Endothelial cell (in vitro differentiated cells): ENCODE data around the gene CHRM4. TPM values are rescaled to one million over a fixed set of nuclear protein-coding genes. Genes with fewer than 3 reads are reported as not detected.
A peak's percentile ranks its signal among the peaks of the same experiment; 100 is the strongest.

ENCODE experiments used
- DNase-seq: peaks from one replicate; pipeline ENCODE4 v3.0.0; 2021; ENCODE audit warnings: low spot score
- H3K27ac Mint-ChIP-seq: one replicate; pipeline ENCODE4 v1.8.0; 2021; ENCODE audit warnings: mixed read lengths, inconsistent platforms; ENCODE audit not compliant: unreplicated experiment
- H3K27me3 Mint-ChIP-seq: one replicate; pipeline ENCODE4 v1.8.0; 2021; ENCODE audit warnings: mild to moderate bottlenecking, moderate library complexity, mixed read lengths, inconsistent platforms; ENCODE audit not compliant: unreplicated experiment
- H3K36me3 Mint-ChIP-seq: one replicate; pipeline ENCODE4 v1.8.0; 2021; ENCODE audit warnings: mild to moderate bottlenecking, low read depth, mixed read lengths, inconsistent platforms; ENCODE audit not compliant: unreplicated experiment
- H3K4me1 Mint-ChIP-seq: one replicate; pipeline ENCODE4 v1.8.0; 2021; ENCODE audit warnings: mild to moderate bottlenecking, mixed read lengths, inconsistent platforms; ENCODE audit not compliant: unreplicated experiment
- H3K4me3 Mint-ChIP-seq: one replicate; pipeline ENCODE4 v1.8.0; 2021; ENCODE audit warnings: mild to moderate bottlenecking, mixed read lengths, inconsistent platforms; ENCODE audit not compliant: unreplicated experiment
- H3K9me3 Mint-ChIP-seq: one replicate; pipeline ENCODE4 v1.8.0; 2021; ENCODE audit warnings: mixed read lengths, inconsistent platforms; ENCODE audit not compliant: unreplicated experiment
- long read RNA-seq: library from polyadenylated mRNA; unstranded; transcript quantifications from one replicate; pipeline ENCODE4 v2.0.0, GENCODE V29; 2020; ENCODE audit not compliant: unreplicated experiment
- total RNA-seq: library from RNA; stranded (reverse); fragmentation: NEBNext Ultra II Directional; extraction: Animal tissue kit (Norgen Biotek cat#: 25700); gene quantifications from one replicate; pipeline ENCODE4 v1.2.1, GENCODE V29; 2021; ENCODE audit not compliant: unreplicated experiment
- TF ChIP-seq, protein P1 (sequence below): fragments of 200-600 bp; sonication (generic); IDR thresholded peaks from one replicate; pipeline ENCODE4 v1.5.0; 2021; ENCODE audit warnings: antibody characterized with exemption; ENCODE audit not compliant: unreplicated experiment

The CHRM4 gene
- not detected for total RNA-seq
- long read RNA-seq: 0 reads

DNA sequence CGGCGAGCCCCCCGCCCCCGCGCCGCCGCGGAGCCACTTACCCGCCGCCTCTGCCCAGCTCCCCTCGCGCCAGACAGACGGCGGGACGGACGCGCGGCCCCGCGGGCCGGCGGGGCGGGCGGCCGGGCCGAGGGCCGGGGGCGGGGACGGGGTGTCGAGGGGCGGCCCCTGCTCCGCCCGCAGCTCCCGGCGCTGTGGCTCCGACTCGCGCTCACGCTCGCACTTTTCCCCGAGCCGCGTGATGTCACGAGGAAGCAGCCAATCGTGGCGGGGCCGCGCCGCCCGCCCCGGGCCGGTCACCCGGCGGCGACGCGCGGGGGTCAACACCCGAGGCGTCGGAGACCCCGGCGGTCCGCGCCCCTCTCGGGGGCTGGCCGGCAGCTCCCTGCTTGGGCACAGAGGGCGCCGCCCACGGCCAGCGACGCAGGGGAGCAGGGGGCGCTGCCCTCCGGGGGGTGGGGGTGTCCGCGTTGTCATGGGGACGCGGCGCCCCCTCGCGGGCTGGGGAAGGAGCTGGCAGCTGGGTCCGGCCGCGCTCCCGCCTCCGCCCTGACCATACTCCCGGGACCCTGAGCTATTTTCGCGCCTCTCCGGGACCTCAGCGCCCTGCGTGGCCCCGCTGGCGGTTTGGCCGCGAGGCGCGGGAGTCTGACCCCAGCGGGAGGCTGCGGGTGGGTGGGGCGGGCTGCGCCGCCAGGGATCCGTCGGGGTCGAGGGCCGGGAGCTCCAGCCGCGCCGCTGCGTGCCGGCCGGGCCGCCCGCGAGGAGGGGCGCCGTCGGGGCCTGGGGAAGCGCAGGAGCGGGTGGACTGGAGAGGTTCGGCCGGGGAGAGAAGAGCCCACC, at the start of gene CHRM4:
Gene CHRM4 (minus strand): TSS at position 199 of the 843 bp plus-strand sequence. CDS start 5,219 bp downstream, outside the sequence.
- TF ChIP-seq, protein P1, sequence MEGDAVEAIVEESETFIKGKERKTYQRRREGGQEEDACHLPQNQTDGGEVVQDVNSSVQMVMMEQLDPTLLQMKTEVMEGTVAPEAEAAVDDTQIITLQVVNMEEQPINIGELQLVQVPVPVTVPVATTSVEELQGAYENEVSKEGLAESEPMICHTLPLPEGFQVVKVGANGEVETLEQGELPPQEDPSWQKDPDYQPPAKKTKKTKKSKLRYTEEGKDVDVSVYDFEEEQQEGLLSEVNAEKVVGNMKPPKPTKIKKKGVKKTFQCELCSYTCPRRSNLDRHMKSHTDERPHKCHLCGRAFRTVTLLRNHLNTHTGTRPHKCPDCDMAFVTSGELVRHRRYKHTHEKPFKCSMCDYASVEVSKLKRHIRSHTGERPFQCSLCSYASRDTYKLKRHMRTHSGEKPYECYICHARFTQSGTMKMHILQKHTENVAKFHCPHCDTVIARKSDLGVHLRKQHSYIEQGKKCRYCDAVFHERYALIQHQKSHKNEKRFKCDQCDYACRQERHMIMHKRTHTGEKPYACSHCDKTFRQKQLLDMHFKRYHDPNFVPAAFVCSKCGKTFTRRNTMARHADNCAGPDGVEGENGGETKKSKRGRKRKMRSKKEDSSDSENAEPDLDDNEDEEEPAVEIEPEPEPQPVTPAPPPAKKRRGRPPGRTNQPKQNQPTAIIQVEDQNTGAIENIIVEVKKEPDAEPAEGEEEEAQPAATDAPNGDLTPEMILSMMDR: peak; percentile 63
- Mint-ChIP-seq H3K36me3 (peaks cover 19% of the 10 kb centered on the region), H3K4me1 (peaks cover 7% of the 10 kb centered on the region), H3K27me3 (peaks cover 27% of the 10 kb centered on the region), H3K27ac (no peak within 1 kb of the TSS), H3K4me3 (peak within 1 kb of the TSS; percentile 83), H3K9me3 (no peaks in the 10 kb centered on the region)
- DNase-seq: peak; percentile 64

DNA sequence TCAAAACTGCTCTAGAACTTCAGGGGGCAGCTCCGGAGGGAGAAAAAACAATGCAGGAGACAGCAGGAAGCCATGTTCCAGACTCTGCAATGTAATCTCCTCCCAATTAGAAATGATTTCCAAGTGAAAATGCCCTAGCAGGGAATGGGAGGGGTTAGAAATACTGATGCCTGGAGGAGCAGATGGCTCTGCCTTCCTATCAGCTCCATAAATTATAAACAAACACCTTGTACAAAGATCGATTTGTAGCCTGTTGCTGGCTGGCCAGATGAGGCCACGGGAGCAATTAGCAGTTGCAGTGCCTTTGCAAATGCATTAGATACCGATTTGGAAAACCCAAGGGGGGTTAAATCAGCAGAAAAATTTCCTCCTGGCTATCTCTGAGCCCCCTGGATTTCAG, 46.6 kb upstream of the CHRM4 start:
- TF ChIP-seq, protein P1: no peak
- peaks cover 3% of the 10 kb centered on the region for H3K36me3 Mint-ChIP-seq
- no peaks in the 10 kb centered on the region for H3K9me3 Mint-ChIP-seq
- DNase-seq: no peak
- H3K4me1 Mint-ChIP-seq: peaks cover 25% of the 10 kb centered on the region
- H3K4me3 Mint-ChIP-seq: no peak overlapping the region
- H3K27me3 Mint-ChIP-seq: no peaks in the 10 kb centered on the region
- no peak overlapping the region for H3K27ac Mint-ChIP-seq

DNA sequence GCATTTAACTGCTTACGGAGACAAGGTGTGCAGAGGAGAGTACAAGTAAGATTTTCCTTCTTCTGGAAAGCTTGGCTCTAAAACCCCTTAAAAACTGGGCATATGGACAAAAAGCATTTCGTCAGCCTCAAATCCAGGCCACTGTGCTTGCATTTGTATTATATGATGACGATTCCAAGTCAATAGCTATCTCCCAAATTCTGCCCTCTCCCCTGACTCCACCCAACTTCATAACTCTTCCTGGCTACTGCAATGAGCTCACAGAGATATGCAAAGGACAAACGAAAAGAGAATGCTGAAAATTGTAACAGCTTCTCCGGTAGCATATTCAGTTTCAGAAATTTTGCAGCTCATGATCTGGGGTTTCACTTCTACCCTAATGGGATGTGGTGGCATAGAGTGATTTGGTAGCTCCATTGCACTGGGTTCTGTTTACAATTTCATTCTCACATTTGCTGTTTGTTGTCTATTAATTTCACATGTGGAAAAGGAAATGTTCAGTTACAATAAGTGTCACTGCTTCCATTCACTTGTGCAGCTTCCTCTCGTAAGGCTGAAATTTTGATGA, 45.6 kb upstream of the CHRM4 start:
- Mint-ChIP-seq H3K9me3 (no peaks in the 10 kb centered on the region), H3K36me3 (peaks cover 3% of the 10 kb centered on the region), H3K27ac (no peak overlapping the region), H3K4me3 (no peak overlapping the region), H3K27me3 (no peaks in the 10 kb centered on the region), H3K4me1 (peaks cover 25% of the 10 kb centered on the region)
- DNase-seq: no peak
- TF ChIP-seq, protein P1: no peak

DNA sequence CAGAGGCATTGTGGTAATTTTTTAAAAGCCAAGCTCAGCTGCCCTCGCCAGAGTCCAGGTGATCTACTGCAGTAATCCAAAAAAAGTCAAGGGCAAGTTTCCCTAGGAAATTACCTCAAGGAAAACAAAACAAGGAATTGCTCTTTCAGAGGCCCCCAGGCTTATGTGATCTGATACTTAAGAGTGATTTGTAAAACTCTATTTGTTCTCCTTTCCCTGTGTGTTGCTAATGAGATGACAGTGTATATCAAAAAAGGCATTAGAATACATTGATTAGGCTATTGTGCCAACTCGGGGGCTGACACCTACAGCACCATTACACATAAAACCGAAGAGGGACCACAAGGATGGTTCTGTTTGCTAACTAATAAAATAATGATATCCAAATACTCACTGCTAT, 44.5 kb upstream of the CHRM4 start:
- DNase-seq: no peak
- no peak overlapping the region for H3K27ac Mint-ChIP-seq
- no peaks in the 10 kb centered on the region for H3K9me3 Mint-ChIP-seq
- peaks cover 7% of the 10 kb centered on the region for H3K36me3 Mint-ChIP-seq
- no peaks in the 10 kb centered on the region for H3K27me3 Mint-ChIP-seq
- no peak overlapping the region for H3K4me3 Mint-ChIP-seq
- TF ChIP-seq, protein P1: no peak
- peaks cover 25% of the 10 kb centered on the region for H3K4me1 Mint-ChIP-seq

DNA sequence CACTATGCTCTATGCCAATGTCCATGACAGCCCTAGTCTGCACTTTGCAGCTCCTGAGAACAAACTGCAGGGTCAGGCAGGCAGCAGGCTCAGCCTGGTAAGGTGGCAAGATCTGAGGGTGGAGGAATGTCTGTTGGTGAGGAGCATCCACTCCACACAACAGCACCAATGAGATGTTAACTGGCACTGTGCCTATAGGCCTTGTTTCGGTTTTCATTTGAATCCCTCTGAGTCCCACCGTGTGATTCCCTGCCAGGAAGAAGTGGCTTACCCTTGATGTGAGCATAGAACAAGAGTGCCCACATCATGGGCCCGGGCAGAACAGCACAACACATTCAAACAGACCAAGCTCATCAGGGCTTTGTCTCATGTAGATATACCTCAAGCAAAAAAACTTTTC, 44.1 kb upstream of the CHRM4 start:
- no peaks in the 10 kb centered on the region for H3K27me3 Mint-ChIP-seq

More for the DNA sequence above, 44.1 kb upstream of the CHRM4 start:
- Mint-ChIP-seq H3K36me3 (peaks cover 4% of the 10 kb centered on the region), H3K27ac (no peak overlapping the region), H3K4me1 (peaks cover 25% of the 10 kb centered on the region), H3K9me3 (no peaks in the 10 kb centered on the region), H3K4me3 (no peak overlapping the region)
- DNase-seq: no peak
- TF ChIP-seq, protein P1: no peak
